Urothelium cell line (cell line): ENCODE data around the gene ZFYVE9.
"Not testable (repeated sequence)": the region's sequence is repeated elsewhere in the genome, so short reads cannot be mapped to it uniquely, and the experiment has no call there.

ENCODE experiments used
- DNase-seq: peaks from one replicate; pipeline ENCODE4 v3.0.0; 2011; ENCODE audit warnings: low spot score, mixed read lengths
- FAIRE-seq: peaks from 2 replicates; lab custom pipeline; 2011; peaks lifted over from hg19 to GRCh38; lab: Jason Lieb, UNC

Gene ZFYVE9

DNA sequence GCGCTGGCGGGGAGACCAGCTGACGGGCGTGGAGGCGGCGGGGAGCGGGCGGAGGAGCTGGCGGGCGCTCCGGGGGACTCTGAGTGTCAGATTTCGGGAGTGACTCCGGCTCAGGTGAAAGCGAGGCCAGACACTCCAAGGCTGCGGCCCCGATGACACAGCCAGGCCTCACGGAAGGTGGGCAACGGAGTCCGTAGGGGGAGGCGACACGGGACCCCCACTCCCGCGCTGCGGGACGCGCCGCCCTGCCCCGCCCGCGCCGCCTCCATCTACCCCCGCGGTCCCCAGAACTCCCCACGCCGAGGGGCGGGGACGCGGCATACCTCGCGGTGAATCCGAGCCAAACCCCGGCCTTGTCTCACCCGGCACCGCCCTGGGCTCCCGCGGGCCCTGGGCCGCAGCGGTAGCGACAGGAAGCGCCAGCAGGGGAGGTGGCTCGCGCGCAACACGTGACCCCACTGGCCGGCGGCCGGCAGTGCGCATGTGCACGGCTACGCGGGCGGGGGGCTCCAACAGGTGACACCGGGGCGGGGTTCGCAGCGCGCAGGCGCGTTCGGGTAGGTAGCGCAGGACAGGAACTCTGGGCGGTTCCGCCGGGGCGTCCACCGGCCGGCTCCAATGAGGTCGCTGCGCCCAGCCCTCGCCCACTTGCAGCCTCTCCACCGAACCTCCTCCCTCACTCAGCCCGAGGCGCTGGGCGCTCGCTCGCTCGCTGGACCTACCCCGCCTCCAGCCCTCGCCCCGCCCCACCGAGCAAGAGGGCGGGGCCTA lies 224.0 kb downstream of the ZFYVE9 start, which contains the start of gene CC2D1B:
TSS of gene CC2D1B (minus strand) at position 460 of the 771 bp plus-strand sequence. CDS start 1,585 bp downstream, outside the sequence.
- peak; percentile 94 for FAIRE-seq
- peak; percentile 100 for DNase-seq

DNA sequence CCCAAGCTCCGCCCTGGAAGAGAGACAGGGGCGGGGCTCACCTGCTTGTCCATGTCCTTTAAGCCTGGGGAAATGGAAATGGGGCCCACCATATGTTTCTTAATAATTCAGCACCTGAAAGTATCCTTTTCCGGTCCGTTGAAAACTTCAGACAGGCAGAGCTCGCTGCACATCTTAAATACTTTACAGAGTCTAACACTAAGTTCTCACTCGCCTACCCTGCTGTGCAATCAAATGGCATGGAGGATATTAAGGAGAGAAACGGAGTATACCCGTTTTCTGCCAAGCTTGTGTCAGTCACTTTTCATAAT lies 224.6 kb downstream of the ZFYVE9 start:
- FAIRE-seq: no peak
- DNase-seq: no peak

DNA sequence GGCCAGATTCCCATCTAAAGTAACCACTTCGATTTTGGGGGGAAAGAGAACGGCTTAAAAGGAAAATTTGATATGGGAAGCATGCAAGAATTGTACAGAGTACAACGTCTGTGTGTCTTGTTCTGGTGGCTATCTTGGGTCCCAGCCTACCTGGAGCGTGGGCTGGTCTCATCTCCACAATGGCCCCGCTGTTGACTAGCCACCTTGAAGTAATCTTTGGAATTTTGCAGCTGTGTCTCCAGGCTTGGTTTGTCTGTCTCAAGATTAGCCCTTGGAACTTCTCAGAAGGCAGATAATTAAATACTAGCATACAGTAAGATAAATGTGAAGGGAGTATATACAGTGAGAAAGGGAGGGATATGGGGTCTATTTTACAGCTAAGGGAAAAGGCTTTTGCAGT lies 225.4 kb downstream of the ZFYVE9 start:
- no peak for DNase-seq
- FAIRE-seq: no peak

DNA sequence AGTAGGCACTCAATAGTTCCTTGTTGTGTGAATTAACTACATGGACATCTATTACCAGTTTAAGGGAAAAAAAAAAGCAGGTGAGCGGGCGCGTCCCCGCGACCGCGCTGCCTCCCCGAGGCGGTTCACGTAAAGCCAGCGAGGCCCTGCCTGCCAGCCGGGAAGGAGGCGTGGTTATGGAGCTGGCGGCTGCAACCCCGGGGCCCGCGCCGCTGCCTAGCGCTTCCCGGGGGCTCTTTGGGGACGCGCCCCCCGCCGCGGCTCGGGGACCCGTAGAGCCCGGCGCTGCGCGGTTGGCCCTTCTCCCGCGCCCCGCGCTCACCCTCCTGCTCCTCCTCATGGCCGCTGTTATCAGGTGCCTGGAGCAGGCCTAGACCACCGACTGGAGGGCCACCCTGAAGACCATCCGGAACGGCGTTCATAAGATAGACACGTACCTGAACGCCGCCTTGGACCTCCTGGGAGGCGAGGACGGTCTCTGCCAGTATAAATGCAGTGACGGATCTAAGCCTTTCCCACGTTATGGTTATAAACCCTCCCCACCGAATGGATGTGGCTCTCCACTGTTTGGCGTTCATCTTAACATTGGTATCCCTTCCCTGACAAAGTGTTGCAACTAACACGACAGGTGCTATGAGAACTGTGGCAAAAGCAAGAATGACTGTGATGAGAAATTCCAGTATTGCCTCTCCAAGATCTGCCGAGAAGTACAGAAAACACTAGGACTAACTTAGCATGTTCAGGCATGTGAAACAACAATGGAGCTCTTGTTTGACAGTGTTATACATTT lies 226.7 kb downstream of the ZFYVE9 start:
- FAIRE-seq (no peak), DNase-seq (no peak)

DNA sequence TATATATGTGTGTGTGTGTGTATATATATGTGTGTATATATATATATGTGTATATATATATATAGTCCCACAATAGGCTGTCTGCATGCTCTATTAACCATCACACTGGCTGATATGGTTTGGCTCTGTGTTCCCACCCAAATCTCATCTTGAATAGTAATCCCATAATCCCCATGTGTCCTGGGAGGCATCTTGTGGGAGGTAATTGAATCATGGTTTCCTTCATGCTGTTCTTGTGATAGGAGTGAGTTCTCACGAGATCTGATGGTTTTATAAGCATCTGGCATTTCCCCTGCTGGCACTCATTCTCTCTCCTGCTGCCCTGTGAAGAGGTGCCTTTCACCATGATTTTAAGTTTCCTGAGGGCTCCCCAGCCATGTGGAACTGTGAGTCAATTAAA lies 228.0 kb downstream of the ZFYVE9 start:
- DNase-seq, FAIRE-seq: not testable (repeated sequence)

DNA sequence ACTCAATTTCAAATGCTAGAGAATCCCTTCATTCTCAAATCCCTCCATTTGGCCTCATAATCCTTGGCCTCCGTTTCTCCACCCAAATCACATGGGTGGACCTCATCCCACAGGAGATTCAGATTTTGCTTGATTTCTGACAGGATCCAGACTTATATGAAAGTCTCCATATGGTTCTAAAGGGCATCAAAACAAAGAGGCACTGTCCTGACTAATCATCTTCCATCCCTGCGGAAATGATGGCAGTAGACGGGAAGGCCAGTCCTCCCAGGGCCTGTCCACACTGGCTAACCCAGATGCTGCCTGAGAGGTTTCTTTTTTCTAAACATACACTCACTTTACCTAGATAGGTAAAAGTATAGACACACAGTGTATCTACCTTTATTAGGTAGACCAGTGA lies 243.5 kb downstream of the ZFYVE9 start:
- DNase-seq (no peak), FAIRE-seq (no peak)

DNA sequence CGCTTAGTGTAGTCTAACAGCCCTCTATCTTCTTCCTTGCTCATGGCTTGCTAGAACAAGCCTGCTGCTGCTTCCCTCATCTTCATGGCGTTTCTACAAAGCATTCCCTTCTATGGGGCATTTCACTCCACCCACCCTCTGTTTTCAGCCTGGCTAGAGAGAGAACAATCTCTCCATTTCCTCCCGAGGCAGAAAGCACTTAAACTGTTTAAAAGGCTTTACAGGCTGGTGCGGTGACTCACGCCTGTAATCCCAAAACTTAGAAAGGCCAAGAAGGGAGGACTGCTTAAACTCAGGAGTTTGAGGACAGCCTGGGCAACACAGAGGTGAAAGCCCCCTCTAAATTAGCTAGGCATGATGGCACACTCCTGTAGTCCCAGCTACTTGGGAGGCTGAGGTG lies 244.6 kb downstream of the ZFYVE9 start:
- DNase-seq: no peak
- no peak for FAIRE-seq

DNA sequence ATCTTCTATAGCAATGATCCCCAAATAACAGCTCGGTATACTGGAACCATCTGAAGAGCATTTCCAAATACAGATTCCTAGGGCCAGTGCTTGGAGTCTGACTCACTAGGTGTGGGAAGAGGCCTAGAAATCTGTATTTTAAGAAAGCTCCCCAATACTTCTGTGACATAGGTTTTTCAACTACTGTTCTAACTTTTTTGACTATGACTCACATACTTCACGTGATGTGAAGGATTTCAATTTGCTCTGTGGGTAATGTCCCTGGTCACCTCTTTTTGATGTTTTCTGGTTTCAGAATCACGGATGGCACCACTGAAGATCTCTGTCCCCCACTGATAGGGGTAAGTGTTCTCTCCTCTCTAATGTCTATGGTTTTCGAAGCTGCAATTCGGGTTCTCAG lies 251.3 kb downstream of the ZFYVE9 start:
- no peak for FAIRE-seq
- DNase-seq: no peak
